Nephron progenitor cell (in vitro differentiated cells): ENCODE measurements around the gene TPCN2.
A peak's percentile ranks its signal among the peaks of the same experiment; 100 is the strongest.

ENCODE experiments used
- DNase-seq: peaks from one replicate; pipeline ENCODE4 v3.0.0; 2021
- H3K27ac Mint-ChIP-seq: 2 replicates; pipeline ENCODE4 v1.8.0; 2021; ENCODE audit warnings: mild to moderate bottlenecking, moderate library complexity, mixed read lengths
- H3K27me3 Mint-ChIP-seq: 2 replicates; pipeline ENCODE4 v1.8.0; 2021; ENCODE audit warnings: mild to moderate bottlenecking, low read depth, mixed read lengths; ENCODE audit not compliant: poor library complexity
- H3K36me3 Mint-ChIP-seq: 2 replicates; pipeline ENCODE4 v1.8.0; 2021; ENCODE audit warnings: low read depth, mixed read lengths
- H3K4me1 Mint-ChIP-seq: 2 replicates; pipeline ENCODE4 v1.8.0; 2021; ENCODE audit warnings: mixed read lengths
- H3K4me3 Mint-ChIP-seq: 2 replicates; pipeline ENCODE4 v1.8.0; 2021; ENCODE audit warnings: mild to moderate bottlenecking, moderate library complexity, mixed read lengths
- H3K9me3 Mint-ChIP-seq: 2 replicates; pipeline ENCODE4 v1.8.0; 2021; ENCODE audit warnings: mild to moderate bottlenecking, moderate library complexity, mixed read lengths
- CTCF ChIP-seq: fragments of 200-600 bp; sonication (generic); IDR thresholded peaks from 2 replicates; pipeline ENCODE4 v1.5.0; 2021; ENCODE audit warnings: antibody characterized with exemption

TPCN2 gene

GRCh38 chr11:69012092-69013008, 36.4 kb upstream of the TPCN2 start:
- no peak for DNase-seq
- Mint-ChIP-seq H3K4me3 (peak overlapping the region; percentile 25), H3K27ac (no peak overlapping the region)

GRCh38 chr11:69013009-69013951, 35.5 kb upstream of the TPCN2 start, which contains the start of gene MRGPRF:
Gene MRGPRF (minus strand): TSS chr11:69013246. CDS start chr11:69009901, 3,345 bp downstream.
- peaks cover 38% of the 10 kb centered on the region for H3K27me3 Mint-ChIP-seq
- DNase-seq = peak; percentile 33
- no peak within 1 kb of the TSS for H3K27ac Mint-ChIP-seq
- H3K36me3 Mint-ChIP-seq = no peaks in the 10 kb centered on the region
- peak within 1 kb of the TSS; percentile 28 for H3K4me3 Mint-ChIP-seq
- peak; percentile 20 for TF ChIP-seq CTCF
- no peaks in the 10 kb centered on the region for H3K9me3 Mint-ChIP-seq
- peaks cover 43% of the 10 kb centered on the region for H3K4me1 Mint-ChIP-seq

More at GRCh38 chr11:69012092-69013008, 36.4 kb upstream of the TPCN2 start:
- Mint-ChIP-seq H3K4me1 (peaks cover 52% of the 10 kb centered on the region), H3K9me3 (no peaks in the 10 kb centered on the region), H3K36me3 (no peaks in the 10 kb centered on the region), H3K27me3 (peaks cover 33% of the 10 kb centered on the region)
- TF ChIP-seq CTCF = no peak

GRCh38 chr11:69014084-69014851, 34.5 kb upstream of the TPCN2 start:
- Mint-ChIP-seq H3K4me3 (peak overlapping the region; percentile 28), H3K27ac (no peak overlapping the region), H3K27me3 (peaks cover 39% of the 10 kb centered on the region), H3K36me3 (no peaks in the 10 kb centered on the region), H3K9me3 (no peaks in the 10 kb centered on the region), H3K4me1 (peaks cover 37% of the 10 kb centered on the region)
- peak; percentile 33 for DNase-seq
- TF ChIP-seq CTCF = no peak

- Mint-ChIP-seq H3K36me3 (no peaks in the 10 kb centered on the region), H3K27me3 (peaks cover 39% of the 10 kb centered on the region), H3K27ac (no peak overlapping the region), H3K4me3 (no peak overlapping the region), H3K4me1 (peaks cover 34% of the 10 kb centered on the region), H3K9me3 (no peaks in the 10 kb centered on the region)
- no peak for DNase-seq
- no peak for TF ChIP-seq CTCF
Observed at GRCh38 chr11:69014898-69015549, 33.7 kb upstream of the TPCN2 start.

- no peak for DNase-seq
- Mint-ChIP-seq H3K27me3 (peaks cover 35% of the 10 kb centered on the region), H3K27ac (no peak overlapping the region), H3K9me3 (no peaks in the 10 kb centered on the region), H3K36me3 (no peaks in the 10 kb centered on the region), H3K4me3 (no peak overlapping the region), H3K4me1 (peaks cover 32% of the 10 kb centered on the region)
- no peak for TF ChIP-seq CTCF
Observed at GRCh38 chr11:69017951-69018350, 30.8 kb upstream of the TPCN2 start.
